ENCODE results near the gene ANKRD28. TPM values are rescaled to one million over a fixed set of nuclear protein-coding genes. Genes with fewer than 3 reads are reported as not detected.

ANKRD28 gene
- total and polyA plus RNA-seq, 5 donors from 2014 or later, result 6.9 to 77.1 (median 9.4) TPM

DNA sequence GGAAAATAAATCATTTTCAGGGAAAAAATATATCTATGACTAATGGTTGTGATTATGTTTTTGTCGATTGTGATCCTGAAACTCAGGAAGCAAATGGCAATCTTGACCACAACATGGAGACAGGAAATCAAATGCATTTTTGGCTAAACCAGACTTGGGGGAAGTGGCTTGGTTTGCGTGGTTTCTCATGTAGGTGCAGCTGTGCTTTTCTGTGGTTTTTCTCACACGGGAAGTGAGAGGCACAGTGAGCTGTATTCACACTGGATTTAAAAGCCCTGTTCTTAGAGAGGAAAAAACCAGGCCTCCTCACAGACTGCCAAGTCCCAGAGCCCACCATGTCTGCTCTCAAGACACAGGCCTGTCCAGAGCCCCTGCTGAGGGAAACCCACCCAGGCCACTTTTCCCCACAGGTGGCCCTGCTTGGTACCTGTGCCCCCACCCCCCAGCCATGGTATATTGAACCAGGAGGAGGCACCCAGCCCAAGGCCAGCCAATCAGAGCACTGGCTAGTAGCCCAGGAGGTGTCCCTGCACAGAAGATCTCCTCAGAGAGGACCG, 150.1 kb downstream of the ANKRD28 start:
- peak overlapping the region; percentile 6 for H3K27ac ChIP-seq (ENCODE audit: insufficient read depth, low read length, poor library complexity, severe bottlenecking)
- no peaks in the 10 kb centered on the region for H3K27me3 Mint-ChIP-seq
- peak overlapping the region; percentile 0 to 89 (median 72) for H3K4me3 Mint-ChIP-seq
- H3K4me1 Mint-ChIP-seq, result peaks cover 8 to 41% (median 33%) of the 10 kb centered on the region in 4 donors
- peaks cover 12% of the 10 kb centered on the region for H3K36me3 ChIP-seq (ENCODE audit: control insufficient read depth, insufficient read depth, low read length)
- peak overlapping the region in 2 of 3 donors; percentile 47 to 94 for H3K27ac Mint-ChIP-seq
- ATAC-seq (ENCODE audit: low read depth in 2 of 2) (peak; percentile 81 to 82), DNase-seq (peak in 2 of 3 donors; percentile 47 to 86)
- peaks cover 0 to 3% (median 0%) of the 10 kb centered on the region in 7 donors for H3K9me3 Mint-ChIP-seq
- H3K27me3 ChIP-seq (ENCODE audit: control insufficient read depth, insufficient read depth, low read length), result no peaks in the 10 kb centered on the region
- peak overlapping the region; percentile 59 for H3K4me3 ChIP-seq (ENCODE audit: low read depth, low read length)
- no peaks in the 10 kb centered on the region for H3K9me3 ChIP-seq (ENCODE audit: control insufficient read depth in 2 of 2, low read length in 2 of 2)
- peaks cover 32% of the 10 kb centered on the region for H3K4me1 ChIP-seq (ENCODE audit: control insufficient read depth, insufficient read depth, low read length, poor library complexity, severe bottlenecking)
- H3K36me3 Mint-ChIP-seq, result peaks cover 21% of the 10 kb centered on the region

GRCh38 chr3:15646851-15647511, 150.8 kb downstream of the ANKRD28 start:
- Mint-ChIP-seq H3K4me1 (peaks cover 8 to 41% (median 32%) of the 10 kb centered on the region in 4 donors), H3K4me3 (peak overlapping the region; percentile 0 to 89 (median 72)), H3K36me3 (peaks cover 22% of the 10 kb centered on the region), H3K9me3 (peaks cover 0 to 1% (median 0%) of the 10 kb centered on the region in 7 donors), H3K27me3 (no peaks in the 10 kb centered on the region), H3K27ac (peak overlapping the region; percentile 47 to 94 (median 48))
- ATAC-seq (ENCODE audit: low read depth in 2 of 2) (peak in 1 of 2 donors; percentile 25), DNase-seq (no peak)
- Histone ChIP-seq H3K27ac (ENCODE audit: insufficient read depth, low read length, poor library complexity, severe bottlenecking) (no peak overlapping the region), H3K4me3 (ENCODE audit: low read depth, low read length) (peak overlapping the region; percentile 59), H3K9me3 (ENCODE audit: control insufficient read depth in 2 of 2, low read length in 2 of 2) (no peaks in the 10 kb centered on the region), H3K27me3 (ENCODE audit: control insufficient read depth, insufficient read depth, low read length) (no peaks in the 10 kb centered on the region), H3K36me3 (ENCODE audit: control insufficient read depth, insufficient read depth, low read length) (peaks cover 12% of the 10 kb centered on the region), H3K4me1 (ENCODE audit: control insufficient read depth, insufficient read depth, low read length, poor library complexity, severe bottlenecking) (peaks cover 32% of the 10 kb centered on the region)

- H3K4me3 ChIP-seq (ENCODE audit: low read depth, low read length), result no peak overlapping the region
- peak overlapping the region in 1 of 4 donors; percentile 12 for H3K4me3 Mint-ChIP-seq
- no peak overlapping the region for H3K27ac Mint-ChIP-seq
- ATAC-seq (ENCODE audit: low read depth in 2 of 2) (no peak), DNase-seq (no peak)
- H3K9me3 ChIP-seq (ENCODE audit: control insufficient read depth in 2 of 2, low read length in 2 of 2), result no peaks in the 10 kb centered on the region
- H3K36me3 ChIP-seq (ENCODE audit: control insufficient read depth, insufficient read depth, low read length), result peaks cover 12% of the 10 kb centered on the region
- H3K27ac ChIP-seq (ENCODE audit: insufficient read depth, low read length, poor library complexity, severe bottlenecking), result no peak overlapping the region
- no peaks in the 10 kb centered on the region for H3K27me3 Mint-ChIP-seq
- H3K27me3 ChIP-seq (ENCODE audit: control insufficient read depth, insufficient read depth, low read length), result no peaks in the 10 kb centered on the region
- H3K4me1 ChIP-seq (ENCODE audit: control insufficient read depth, insufficient read depth, low read length, poor library complexity, severe bottlenecking), result peaks cover 32% of the 10 kb centered on the region
- peaks cover 31% of the 10 kb centered on the region for H3K36me3 Mint-ChIP-seq
- H3K9me3 Mint-ChIP-seq, result peaks cover 0 to 1% (median 0%) of the 10 kb centered on the region in 7 donors
- H3K4me1 Mint-ChIP-seq, result peaks cover 8 to 43% (median 32%) of the 10 kb centered on the region in 4 donors
These were observed 151.9 kb downstream of the ANKRD28 start for GRCh38 chr3:15645740-15646501.

- Histone ChIP-seq H3K4me3 (ENCODE audit: low read depth, low read length) (no peak overlapping the region), H3K27ac (ENCODE audit: insufficient read depth, low read length, poor library complexity, severe bottlenecking) (no peak overlapping the region), H3K4me1 (ENCODE audit: control insufficient read depth, insufficient read depth, low read length, poor library complexity, severe bottlenecking) (peaks cover 32% of the 10 kb centered on the region), H3K9me3 (ENCODE audit: control insufficient read depth in 2 of 2, low read length in 2 of 2) (no peaks in the 10 kb centered on the region), H3K27me3 (ENCODE audit: control insufficient read depth, insufficient read depth, low read length) (no peaks in the 10 kb centered on the region), H3K36me3 (ENCODE audit: control insufficient read depth, insufficient read depth, low read length) (peaks cover 12% of the 10 kb centered on the region)
- Mint-ChIP-seq H3K27ac (no peak overlapping the region), H3K27me3 (no peaks in the 10 kb centered on the region), H3K4me3 (no peak overlapping the region), H3K4me1 (peaks cover 8 to 43% (median 31%) of the 10 kb centered on the region in 4 donors), H3K9me3 (peaks cover 0 to 1% (median 0%) of the 10 kb centered on the region in 7 donors), H3K36me3 (peaks cover 31% of the 10 kb centered on the region)
- DNase-seq (no peak), ATAC-seq (ENCODE audit: low read depth in 2 of 2) (no peak)
These were observed 152.5 kb downstream of the ANKRD28 start for GRCh38 chr3:15645246-15645645.

GRCh38 chr3:15638891-15639262, 158.9 kb downstream of the ANKRD28 start:
- Histone ChIP-seq H3K36me3 (ENCODE audit: control insufficient read depth, insufficient read depth, low read length) (peaks cover 3% of the 10 kb centered on the region), H3K9me3 (ENCODE audit: control insufficient read depth in 2 of 2, low read length in 2 of 2) (no peaks in the 10 kb centered on the region), H3K4me3 (ENCODE audit: low read depth, low read length) (no peak overlapping the region), H3K27me3 (ENCODE audit: control insufficient read depth, insufficient read depth, low read length) (no peaks in the 10 kb centered on the region), H3K4me1 (ENCODE audit: control insufficient read depth, insufficient read depth, low read length, poor library complexity, severe bottlenecking) (peaks cover 15% of the 10 kb centered on the region), H3K27ac (ENCODE audit: insufficient read depth, low read length, poor library complexity, severe bottlenecking) (no peak overlapping the region)
- DNase-seq (no peak), ATAC-seq (ENCODE audit: low read depth in 2 of 2) (no peak)
- H3K36me3 Mint-ChIP-seq, result peaks cover 15% of the 10 kb centered on the region
- no peak overlapping the region for H3K27ac Mint-ChIP-seq
- no peaks in the 10 kb centered on the region for H3K9me3 Mint-ChIP-seq
- no peaks in the 10 kb centered on the region for H3K27me3 Mint-ChIP-seq
- peaks cover 6 to 22% (median 15%) of the 10 kb centered on the region in 4 donors for H3K4me1 Mint-ChIP-seq
- H3K4me3 Mint-ChIP-seq, result no peak overlapping the region

DNA sequence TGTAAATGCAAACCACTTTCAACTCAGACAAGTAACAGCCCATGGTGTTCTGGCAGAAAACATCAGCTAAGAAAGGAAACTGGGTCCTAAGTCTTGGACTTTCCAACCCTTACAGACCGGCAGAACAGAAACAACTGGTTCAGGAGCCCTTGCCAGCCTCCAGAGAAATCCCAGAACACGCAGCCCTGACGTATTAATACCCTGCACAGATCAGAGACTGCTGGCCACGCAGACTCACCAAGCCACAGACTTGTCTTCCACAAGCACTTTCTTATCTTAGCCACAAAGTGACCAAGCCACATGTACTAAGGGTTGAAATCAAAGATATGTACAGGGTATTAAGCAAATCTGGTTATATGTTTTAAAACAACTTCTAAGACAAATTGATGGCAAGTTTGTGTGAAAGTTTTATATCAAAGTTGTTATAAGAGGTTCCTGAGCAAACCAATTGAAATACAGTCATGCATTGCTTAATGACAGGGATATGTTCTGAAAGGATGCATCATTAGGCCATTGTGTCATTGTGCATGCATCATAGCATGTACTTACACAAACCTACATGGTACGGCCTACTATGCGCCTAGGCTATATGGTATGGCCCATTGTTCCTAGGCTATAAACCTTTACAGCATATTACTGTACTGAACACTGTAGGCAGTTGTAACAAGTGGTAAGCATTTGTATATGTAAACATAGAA, 159.4 kb downstream of the ANKRD28 start:
- peaks cover 15% of the 10 kb centered on the region for H3K36me3 Mint-ChIP-seq
- Histone ChIP-seq H3K27me3 (ENCODE audit: control insufficient read depth, insufficient read depth, low read length) (no peaks in the 10 kb centered on the region), H3K36me3 (ENCODE audit: control insufficient read depth, insufficient read depth, low read length) (peaks cover 3% of the 10 kb centered on the region), H3K9me3 (ENCODE audit: control insufficient read depth in 2 of 2, low read length in 2 of 2) (no peaks in the 10 kb centered on the region), H3K4me3 (ENCODE audit: low read depth, low read length) (no peak overlapping the region), H3K4me1 (ENCODE audit: control insufficient read depth, insufficient read depth, low read length, poor library complexity, severe bottlenecking) (peaks cover 15% of the 10 kb centered on the region), H3K27ac (ENCODE audit: insufficient read depth, low read length, poor library complexity, severe bottlenecking) (no peak overlapping the region)
- no peaks in the 10 kb centered on the region for H3K9me3 Mint-ChIP-seq
- ATAC-seq (ENCODE audit: low read depth in 2 of 2) (no peak), DNase-seq (no peak)
- H3K27me3 Mint-ChIP-seq, result no peaks in the 10 kb centered on the region
- peak overlapping the region in 1 of 3 donors; percentile 6 for H3K27ac Mint-ChIP-seq
- peaks cover 6 to 22% (median 15%) of the 10 kb centered on the region in 4 donors for H3K4me1 Mint-ChIP-seq
- H3K4me3 Mint-ChIP-seq, result no peak overlapping the region

DNA sequence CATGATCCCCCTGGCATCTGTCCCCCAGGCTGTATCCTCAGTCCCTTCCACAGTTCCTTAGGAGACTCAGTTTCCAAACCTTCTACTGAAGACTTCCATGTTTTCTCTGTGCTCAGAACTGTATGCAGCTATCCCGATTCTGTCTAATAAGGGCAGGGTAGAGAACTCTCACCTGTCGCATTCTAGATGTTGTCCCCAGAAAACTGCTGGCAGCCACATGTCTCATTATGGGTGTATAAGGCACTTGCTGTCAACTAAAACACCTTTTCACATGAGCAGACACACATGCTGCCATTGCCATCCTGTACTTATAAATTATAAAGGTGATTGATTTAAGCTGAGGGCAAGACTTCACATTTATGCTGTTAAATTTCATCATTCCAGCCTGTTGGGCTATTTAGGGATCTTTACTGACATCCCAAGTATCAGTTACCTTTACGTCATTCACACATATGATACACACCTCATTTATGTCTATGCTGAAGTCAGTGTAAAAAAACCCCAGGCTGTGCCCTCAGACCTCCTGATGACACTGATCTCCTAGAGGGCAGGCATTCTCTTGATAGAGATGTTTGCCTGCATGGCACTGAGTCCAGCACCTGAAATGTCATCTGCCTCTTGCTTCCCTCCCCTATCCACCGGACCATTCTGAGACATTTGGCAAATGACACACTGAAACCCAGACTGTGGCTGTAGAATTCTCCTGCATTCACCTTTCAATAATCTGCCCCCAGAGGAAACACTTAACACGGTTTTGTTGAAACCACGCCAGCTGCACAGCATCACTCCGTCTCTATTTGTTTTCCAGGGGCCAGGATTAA, 160.4 kb downstream of the ANKRD28 start:
- no peak overlapping the region for H3K27ac ChIP-seq (ENCODE audit: insufficient read depth, low read length, poor library complexity, severe bottlenecking)
- Mint-ChIP-seq H3K27me3 (no peaks in the 10 kb centered on the region), H3K27ac (peak overlapping the region; percentile 11 to 78 (median 75)), H3K36me3 (peaks cover 12% of the 10 kb centered on the region), H3K4me3 (peak overlapping the region in 1 of 4 donors; percentile 24), H3K9me3 (no peaks in the 10 kb centered on the region), H3K4me1 (peaks cover 6 to 22% (median 15%) of the 10 kb centered on the region in 4 donors)
- DNase-seq, result no peak
- ATAC-seq (ENCODE audit: low read depth in 2 of 2), result no peak
- no peaks in the 10 kb centered on the region for H3K36me3 ChIP-seq (ENCODE audit: control insufficient read depth, insufficient read depth, low read length)
- H3K9me3 ChIP-seq (ENCODE audit: control insufficient read depth in 2 of 2, low read length in 2 of 2), result no peaks in the 10 kb centered on the region
- H3K27me3 ChIP-seq (ENCODE audit: control insufficient read depth, insufficient read depth, low read length), result no peaks in the 10 kb centered on the region
- H3K4me3 ChIP-seq (ENCODE audit: low read depth, low read length), result no peak overlapping the region
- H3K4me1 ChIP-seq (ENCODE audit: control insufficient read depth, insufficient read depth, low read length, poor library complexity, severe bottlenecking), result peaks cover 15% of the 10 kb centered on the region
